CD1c-positive myeloid dendritic cell (primary cell): ENCODE results near the gene FRMD3.

Source experiments
- DNase-seq: peaks from one replicate; pipeline ENCODE4 v3.0.0-alpha.2; 2016; ENCODE audit errors: extremely low spot score

Gene FRMD3

DNA sequence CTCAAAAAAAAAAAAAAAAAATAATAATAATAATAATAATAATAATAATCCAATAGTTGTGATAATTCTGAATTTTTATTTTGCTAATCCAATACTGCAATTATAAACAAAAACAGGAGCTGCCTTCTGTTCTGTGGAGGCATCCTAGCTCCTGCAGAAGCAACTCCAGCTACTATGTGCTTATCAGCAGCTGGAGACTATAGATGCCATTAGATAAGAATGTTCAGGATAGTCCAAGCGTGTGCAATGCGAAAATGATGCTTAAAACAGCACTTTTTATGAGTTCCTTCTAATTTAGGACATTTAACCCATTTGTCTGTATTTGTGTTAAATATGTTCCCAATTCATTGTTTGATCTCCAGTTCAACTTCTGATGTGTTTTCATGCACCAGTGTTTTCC is 254.7 kb downstream of the FRMD3 start:
- no peak for DNase-seq

DNA sequence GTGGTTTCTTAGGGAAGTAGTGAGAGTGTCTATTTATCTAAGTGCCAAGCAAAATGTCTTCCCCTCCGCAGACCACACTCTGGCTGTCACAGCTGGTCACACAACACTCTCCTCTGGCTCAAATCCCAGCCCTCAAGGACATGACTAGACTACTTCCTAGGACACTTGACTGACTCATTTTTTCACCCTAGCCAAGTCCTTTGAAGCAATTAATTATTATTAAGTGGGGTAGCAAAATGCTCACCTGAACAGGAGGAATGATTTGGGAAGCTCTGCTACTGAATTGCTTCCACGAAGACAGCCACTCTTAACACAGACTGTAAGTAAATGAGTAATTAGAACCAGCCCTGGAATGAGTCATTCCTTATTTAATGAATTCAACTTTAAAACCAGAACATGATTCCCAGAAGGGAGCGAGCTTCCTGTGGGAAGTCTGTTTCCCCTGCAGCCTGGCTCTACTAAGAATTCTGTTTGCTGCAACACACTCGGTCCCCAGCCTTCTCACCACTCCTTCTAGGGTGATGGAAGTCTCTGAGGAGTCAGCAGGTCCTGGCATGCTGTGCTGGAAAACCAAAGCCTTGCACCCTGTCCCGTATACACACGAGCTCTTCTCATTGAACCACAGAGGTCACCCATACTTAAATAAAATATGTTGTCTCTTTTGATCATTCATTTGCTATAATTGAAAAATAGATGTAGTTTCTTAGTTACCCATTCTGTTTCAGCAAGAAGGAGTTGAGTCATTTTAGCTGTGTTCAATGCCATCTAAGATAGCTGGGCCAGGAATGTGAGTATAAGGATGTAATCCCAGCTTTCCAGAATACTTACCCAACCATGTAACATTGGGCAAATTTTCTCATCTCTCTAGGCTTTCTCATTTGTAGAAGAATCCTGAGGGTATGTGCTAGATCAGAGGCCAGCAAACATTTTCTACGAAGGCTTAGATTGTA is 256.6 kb downstream of the FRMD3 start:
- no peak for DNase-seq

GRCh38 chr9:83280790-83281189 is 257.4 kb downstream of the FRMD3 start:
- DNase-seq: no peak

DNA sequence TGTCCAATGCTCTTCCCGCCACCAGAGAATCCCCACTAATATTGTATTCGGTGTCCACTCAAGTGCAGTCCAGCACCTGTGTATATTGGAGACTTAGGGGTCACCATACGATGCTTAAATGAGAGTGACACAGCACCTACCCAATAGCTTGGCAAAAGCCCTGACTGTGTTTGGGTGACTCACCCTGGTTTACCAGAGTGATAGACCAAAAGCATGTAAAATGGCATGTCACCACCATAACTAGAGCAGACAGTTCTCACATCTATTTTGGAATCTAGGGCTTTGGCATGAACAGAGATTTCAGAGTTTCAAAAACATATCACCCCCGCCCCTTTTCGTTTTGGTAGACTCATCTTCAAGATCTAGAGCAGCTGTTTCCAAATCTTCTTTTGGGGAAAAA is 257.9 kb downstream of the FRMD3 start:
- no peak for DNase-seq

- no peak for DNase-seq
Observed at GRCh38 chr9:83274787-83275186, 263.4 kb downstream of the FRMD3 start.

- no peak for DNase-seq
Observed at GRCh38 chr9:83271665-83272071, 266.5 kb downstream of the FRMD3 start.

DNA sequence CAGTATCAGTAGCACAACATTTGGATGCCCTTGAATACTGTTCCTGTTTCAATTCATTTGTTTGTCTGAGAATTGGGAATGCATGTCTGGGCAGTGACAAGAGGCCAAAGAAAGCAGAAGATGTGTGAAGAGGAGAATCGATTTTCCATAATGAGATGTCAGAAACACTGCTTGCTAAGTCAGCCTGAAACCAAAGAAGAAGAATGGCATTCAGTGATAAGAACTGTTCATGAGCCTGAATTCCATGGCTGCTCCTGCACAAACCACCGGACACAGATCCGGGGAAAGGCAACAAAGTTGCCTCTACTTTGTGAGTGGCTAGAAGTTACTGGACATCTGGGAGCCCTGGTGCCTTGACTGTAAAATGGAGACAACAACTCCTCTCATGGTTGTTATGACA is 268.1 kb downstream of the FRMD3 start:
- no peak for DNase-seq

GRCh38 chr9:83267741-83268140 is 270.5 kb downstream of the FRMD3 start:
- DNase-seq: no peak

DNA sequence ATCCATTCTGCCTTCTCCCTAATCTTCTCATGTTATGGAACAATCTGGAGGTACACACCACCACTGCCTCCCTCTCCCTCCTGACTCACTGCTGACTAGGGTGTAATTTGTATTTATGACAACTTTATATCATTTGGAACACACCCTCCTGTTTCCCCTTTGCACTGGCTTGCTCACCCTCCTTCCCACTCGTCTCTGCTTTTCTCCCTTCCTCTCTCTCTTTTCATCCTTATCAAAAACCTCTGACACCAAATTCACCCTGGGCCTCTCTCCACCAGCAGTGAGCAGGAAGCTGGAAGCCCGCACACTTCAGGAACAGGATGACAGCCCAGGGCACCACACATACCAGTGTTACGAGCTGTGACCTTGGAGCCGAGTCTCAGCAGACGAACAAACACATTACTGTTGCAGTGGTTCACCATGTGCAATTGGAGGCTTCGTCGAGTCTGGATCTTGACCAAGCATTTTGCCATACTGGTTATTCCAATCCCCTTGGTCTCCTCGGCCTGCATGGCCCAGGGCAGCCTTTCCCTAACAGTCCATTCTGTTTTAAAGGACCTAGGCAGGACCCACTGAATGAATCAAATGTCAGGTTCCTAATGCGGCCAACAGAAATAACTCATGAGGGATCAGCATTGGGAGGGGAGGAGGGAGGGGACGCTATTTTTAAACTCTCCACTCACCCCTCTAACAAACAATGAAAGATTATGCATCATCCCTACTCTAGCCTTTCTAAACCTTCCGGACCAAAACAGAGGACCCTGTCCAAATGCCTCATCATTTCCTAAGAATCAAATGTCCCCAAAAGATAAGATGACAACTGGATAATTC is 271.3 kb downstream of the FRMD3 start:
- DNase-seq: no peak

DNA sequence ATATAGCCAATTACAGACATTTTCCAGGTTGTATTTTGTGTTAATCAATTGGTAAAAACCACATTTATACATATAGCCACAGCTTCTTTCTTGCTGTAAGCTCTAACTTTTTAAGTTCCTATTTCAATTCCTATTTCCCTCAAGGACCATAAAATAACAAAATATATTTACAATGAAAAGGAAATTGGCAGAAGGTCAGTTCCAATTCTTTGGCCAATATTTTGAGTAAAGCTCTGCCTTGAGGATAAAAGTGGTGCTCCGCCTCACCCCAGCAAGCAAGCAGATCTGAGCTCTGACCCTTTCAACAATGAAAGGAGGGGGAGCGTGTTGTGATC is 271.9 kb downstream of the FRMD3 start:
- no peak for DNase-seq

DNA sequence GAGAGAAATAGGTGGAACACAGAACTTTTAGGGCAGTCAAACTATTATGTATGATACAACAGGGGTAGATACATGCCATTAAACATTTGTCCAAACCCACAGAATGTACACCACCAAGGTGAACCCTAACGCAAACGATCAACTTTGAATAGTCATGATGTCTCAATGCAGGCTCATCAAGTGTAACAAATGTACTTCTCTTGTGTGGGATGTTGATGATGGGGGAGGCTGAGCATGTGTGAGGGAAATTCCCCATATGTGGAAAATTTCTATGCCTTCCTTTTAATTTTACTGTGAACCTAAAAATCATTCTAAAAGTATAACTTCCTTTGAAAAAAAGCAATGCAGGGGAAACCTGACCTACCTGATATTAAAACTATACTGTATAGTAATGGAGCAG is 273.9 kb downstream of the FRMD3 start:
- DNase-seq: no peak

DNA sequence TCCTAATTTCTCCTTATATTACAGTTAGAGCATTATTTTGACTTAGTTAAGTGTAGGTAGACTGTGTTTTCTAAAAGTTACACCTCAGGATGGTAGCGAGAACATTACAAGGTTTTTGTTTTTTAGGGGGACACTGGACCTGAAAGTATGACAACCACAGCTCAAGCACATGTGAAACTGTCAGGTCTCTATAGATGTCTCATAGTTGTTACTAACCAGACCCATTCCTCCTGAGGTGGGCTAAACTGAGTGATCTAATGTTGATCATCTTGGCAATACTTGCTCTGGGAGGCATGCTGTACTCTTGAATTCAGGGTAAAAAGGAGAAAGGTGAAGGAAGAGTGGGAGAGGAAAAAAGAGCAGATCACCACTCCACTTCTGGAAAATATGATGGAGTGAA is 278.6 kb downstream of the FRMD3 start:
- DNase-seq: no peak

DNA sequence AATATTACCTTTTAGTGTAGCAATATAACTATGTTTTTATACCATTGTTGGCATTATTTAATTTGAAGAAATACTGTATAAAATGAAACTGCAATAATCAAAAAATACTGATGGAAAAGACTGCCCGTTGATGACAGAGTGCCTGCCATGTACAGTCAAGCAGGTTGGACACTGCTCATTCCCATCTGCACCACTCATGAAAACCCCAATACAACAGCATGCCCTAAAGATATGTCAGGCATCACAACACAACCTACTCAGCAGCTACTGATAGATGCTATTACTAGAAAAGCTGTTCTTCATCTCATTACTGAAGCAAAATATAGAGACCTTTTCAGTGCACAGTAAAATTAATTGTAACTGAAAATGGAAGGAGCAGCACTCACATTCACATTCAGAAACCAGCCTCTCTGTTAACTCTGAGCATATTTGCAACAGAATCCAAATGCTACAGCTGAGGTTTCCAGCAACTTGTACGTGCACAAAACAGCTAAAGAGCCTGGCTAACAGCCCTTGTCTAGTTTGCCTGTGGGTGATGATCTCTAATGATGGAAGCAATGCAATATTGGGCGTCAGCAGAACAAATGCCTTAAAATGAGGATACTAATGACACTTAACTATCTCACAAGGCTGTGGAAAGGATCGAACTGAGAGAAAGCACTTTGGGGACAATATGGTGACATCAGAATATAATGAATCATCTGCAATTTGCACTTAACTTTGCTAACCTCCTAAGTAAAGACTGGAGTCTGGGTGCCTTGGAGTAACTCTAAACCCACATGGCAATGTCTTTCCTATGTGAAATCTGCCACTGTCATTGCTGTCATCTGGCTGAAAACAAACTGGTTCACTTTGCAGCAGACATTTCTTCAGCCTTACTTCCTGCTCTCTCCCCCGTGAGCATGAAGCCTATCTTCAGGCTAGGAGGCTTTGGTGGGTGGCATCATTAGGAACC is 280.0 kb downstream of the FRMD3 start:
- DNase-seq: no peak

DNA sequence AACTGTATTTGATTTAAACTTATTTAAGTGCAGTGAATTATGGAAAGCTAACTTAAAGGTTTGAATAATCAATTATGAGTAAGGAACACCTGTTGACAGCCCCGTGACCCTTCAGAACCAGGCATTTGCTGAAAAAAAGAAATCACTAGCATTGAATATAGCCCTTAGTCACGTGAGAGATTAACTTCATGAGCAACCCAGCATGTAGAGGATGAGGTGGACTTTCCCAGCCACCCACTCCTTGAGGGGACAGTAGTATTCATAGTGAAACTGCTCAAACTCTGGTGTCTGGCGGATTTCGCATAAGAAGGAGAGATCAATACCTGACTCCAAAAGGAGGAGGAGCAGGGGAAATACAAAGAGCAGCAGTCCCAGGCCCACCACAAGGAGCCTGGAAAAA is 290.5 kb downstream of the FRMD3 start:
- DNase-seq: no peak

DNA sequence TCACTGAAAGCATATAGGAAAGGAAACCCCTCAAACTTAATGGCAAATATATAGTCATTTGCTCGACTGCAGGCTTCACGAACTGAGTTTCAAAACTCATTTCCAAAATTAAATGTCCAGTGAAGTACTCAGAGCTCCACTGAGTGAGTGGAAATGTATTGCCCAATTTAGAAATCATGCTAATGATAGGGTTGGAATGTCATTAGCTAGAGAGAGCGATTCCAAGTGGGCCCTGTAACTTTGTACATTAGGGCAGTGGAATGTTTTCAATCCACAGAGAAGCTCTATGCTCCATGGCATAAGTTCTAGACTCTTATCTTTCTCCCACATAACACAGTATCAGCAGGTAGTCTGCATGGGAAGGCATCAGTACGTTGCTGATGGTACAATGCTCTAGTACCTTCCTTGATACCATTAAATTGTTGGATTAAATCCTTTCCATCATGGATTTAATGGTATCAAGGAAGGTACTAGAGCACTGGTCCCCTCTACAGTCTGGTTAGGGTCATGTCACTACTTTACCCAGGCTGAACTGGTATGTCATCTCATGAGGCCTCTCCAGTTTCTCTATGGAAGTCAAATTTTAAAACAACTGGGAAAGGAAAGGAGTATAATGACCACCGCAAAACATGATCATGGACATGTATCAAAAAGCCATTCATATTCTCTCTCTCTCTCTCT is 292.1 kb downstream of the FRMD3 start:
- no peak for DNase-seq

- no peak for DNase-seq
Observed at GRCh38 chr9:83242066-83242465, 296.1 kb downstream of the FRMD3 start.

DNA sequence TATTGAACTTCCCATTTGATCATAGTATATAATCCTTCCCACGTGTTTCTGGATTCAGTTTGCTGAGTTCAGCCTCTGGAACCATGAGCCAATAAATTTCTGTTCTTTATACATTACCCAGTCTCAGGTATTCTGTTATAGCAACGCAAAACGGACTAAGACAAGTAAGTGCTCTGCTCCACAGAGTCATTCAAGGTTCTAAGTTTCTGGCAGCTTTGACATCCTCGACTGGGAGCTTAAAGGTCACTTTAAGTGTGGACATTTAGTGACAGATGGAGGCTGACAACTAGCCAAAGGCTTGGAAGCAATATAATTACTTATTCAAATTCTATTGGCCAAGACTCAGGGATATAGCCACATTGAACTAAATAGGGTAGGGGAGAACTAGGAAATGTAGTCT is 297.5 kb downstream of the FRMD3 start:
- DNase-seq: no peak

GRCh38 chr9:83239747-83240146 is 298.5 kb downstream of the FRMD3 start:
- no peak for DNase-seq

GRCh38 chr9:83238871-83239640 is 299.1 kb downstream of the FRMD3 start:
- peak; percentile 58 for DNase-seq

- no peak for DNase-seq
Observed at GRCh38 chr9:83236029-83236696, 302.0 kb downstream of the FRMD3 start.
